A673 (cell line): ENCODE data around the gene ASTN1.

Experiments used
- EZH2 ChIP-seq: fragments of 200-600 bp; sonication (generic); IDR thresholded peaks from 2 replicates; pipeline ENCODE4 v1.6.1; 2017; ENCODE audit warnings: borderline replicate concordance, low read depth, mild to moderate bottlenecking, mixed read lengths, antibody characterized with exemption, low read length; ENCODE audit not compliant: poor library complexity, severe bottlenecking
- TF ChIP-seq, protein P1 (sequence below): fragments of 300-800, 200-600 bp; sonication (generic); conservative IDR thresholded peaks from 2 replicates; pipeline ENCODE4 v1.5.1; 2017; ENCODE audit warnings: low read depth, mild to moderate bottlenecking, antibody characterized with exemption, low read length, moderate library complexity, mixed read lengths

DNA sequence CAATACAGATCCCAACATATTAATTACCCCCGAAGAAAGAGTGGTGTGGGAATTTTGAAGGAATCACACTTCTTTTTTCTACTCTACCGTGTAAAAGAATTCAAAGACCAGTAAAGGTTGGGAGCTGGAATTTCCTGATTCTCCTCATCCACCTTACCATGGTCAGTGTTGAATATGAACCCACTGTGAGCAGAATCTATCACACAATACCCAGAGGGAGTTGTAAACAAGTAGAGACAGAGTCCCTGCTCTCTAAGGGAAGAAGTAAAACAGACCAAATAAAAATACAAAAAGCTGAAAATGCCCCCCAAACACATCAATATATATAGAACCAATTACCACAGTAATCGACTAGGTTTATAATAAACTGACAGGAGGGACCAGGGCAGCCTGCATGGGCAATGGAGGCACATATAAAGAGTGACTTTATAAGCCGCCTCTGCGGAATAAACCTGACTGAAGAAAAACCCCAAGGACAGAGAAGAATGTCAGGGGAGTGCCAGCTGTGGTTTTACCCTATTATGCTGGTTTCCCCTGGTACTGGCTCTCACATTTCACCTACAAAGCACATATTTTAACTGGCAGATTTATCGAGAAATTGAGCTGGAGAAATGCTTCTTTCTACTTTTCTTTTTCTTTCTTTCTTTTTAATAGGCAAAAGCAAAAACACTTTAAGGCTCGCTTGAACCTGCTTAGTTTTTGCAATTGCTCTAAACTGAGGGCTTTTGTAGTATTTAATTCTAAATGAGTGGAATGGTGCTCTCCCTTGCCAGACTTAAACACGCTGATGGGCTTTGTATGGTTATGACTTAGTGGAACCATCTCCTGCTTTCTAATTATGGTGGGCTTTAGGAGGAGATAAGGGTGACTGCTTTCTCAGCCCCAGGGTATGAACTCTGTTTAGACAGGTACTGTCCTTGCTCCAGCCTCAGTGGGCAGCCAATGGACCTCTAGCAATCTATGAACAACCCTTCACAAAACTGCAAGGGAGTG, 244.8 kb downstream of the ASTN1 start:
- TF ChIP-seq, protein P1, sequence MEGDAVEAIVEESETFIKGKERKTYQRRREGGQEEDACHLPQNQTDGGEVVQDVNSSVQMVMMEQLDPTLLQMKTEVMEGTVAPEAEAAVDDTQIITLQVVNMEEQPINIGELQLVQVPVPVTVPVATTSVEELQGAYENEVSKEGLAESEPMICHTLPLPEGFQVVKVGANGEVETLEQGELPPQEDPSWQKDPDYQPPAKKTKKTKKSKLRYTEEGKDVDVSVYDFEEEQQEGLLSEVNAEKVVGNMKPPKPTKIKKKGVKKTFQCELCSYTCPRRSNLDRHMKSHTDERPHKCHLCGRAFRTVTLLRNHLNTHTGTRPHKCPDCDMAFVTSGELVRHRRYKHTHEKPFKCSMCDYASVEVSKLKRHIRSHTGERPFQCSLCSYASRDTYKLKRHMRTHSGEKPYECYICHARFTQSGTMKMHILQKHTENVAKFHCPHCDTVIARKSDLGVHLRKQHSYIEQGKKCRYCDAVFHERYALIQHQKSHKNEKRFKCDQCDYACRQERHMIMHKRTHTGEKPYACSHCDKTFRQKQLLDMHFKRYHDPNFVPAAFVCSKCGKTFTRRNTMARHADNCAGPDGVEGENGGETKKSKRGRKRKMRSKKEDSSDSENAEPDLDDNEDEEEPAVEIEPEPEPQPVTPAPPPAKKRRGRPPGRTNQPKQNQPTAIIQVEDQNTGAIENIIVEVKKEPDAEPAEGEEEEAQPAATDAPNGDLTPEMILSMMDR: no peak
- no peak for TF ChIP-seq EZH2
